ENCODE measurements around the gene MVK. TPM values are rescaled to one million over a fixed set of nuclear protein-coding genes. Genes with fewer than 3 reads are reported as not detected.

The MVK gene
- polyA plus RNA-seq, 3 donors: 1.1 to 3.8 (median 1.6) TPM

DNA sequence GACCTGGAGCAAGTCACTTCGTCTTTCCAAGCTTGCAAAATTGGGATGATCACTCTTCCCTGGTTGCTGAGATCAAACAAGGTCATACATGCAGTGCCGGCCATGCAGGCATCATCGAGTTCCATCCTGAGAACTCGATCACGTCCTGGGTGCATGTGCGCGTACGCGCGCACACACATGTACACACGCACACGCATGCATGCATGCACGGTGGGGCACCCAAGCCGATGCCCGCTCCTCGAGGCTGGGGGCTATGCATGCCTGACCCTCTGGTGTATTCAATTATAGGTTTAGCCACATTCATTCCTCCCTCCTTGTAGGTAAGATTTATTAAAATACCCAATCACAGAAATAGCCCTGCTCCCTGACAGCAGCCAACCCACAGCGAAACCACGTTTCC is 26.3 kb upstream of the MVK start:
- Histone ChIP-seq H3K27ac (ENCODE audit: low read depth in 1 of 2, low read length in 2 of 2) (no peak overlapping the region), H4K20me1 (ENCODE audit: insufficient read depth, low read length) (no peaks in the 10 kb centered on the region), H3K4me3 (replicated peaks in 1 of 3; ENCODE audit: low read depth in 2 of 3, low read length in 3 of 3) (no peak overlapping the region), H3K4me1 (ENCODE audit: control insufficient read depth in 1 of 2, insufficient read depth in 2 of 2, low read length in 2 of 2) (no peaks in the 10 kb centered on the region), H3K27me3 (ENCODE audit: control insufficient read depth in 2 of 2, insufficient read depth in 2 of 2, low read length in 2 of 2) (peaks cover 0 to 6% of the 10 kb centered on the region in 2 donors), H3K79me2 (ENCODE audit: insufficient read depth, low read length) (no peaks in the 10 kb centered on the region), H3K9ac (ENCODE audit: insufficient read depth, low read length, poor library complexity, severe bottlenecking) (no peak overlapping the region), H3K4me2 (replicated peaks; ENCODE audit: extremely low read depth, low read length, poor library complexity, severe bottlenecking) (no peak overlapping the region), H3K9me3 (replicated peaks in 1 of 2; ENCODE audit: control insufficient read depth in 1 of 2, insufficient read depth in 1 of 2, low read length in 2 of 2) (no peaks in the 10 kb centered on the region), H2AFZ (ENCODE audit: insufficient read depth, low read depth, low read length, poor library complexity, severe bottlenecking) (no peak overlapping the region), H3K36me3 (replicated peaks in 1 of 2; ENCODE audit: control insufficient read depth in 1 of 2, insufficient read depth in 2 of 2, low read length in 2 of 2) (no peaks in the 10 kb centered on the region)
- Mint-ChIP-seq H3K27me3 (ENCODE audit: low read depth in 3 of 3) (peaks cover 7 to 19% (median 16%) of the 10 kb centered on the region in 3 donors), H3K9me3 (no peaks in the 10 kb centered on the region), H3K27ac (no peak overlapping the region), H3K36me3 (no peaks in the 10 kb centered on the region), H3K4me3 (no peak overlapping the region), H3K4me1 (peaks cover 6% of the 10 kb centered on the region)
- DNase-seq: no peak
- WGBS (ENCODE audit: insufficient coverage): 86% methylated on average over 12 of the region's 18 CpGs
- intact Hi-C loops (cut with micrococcal nuclease): no loop called here
- TF ChIP-seq, protein P1, sequence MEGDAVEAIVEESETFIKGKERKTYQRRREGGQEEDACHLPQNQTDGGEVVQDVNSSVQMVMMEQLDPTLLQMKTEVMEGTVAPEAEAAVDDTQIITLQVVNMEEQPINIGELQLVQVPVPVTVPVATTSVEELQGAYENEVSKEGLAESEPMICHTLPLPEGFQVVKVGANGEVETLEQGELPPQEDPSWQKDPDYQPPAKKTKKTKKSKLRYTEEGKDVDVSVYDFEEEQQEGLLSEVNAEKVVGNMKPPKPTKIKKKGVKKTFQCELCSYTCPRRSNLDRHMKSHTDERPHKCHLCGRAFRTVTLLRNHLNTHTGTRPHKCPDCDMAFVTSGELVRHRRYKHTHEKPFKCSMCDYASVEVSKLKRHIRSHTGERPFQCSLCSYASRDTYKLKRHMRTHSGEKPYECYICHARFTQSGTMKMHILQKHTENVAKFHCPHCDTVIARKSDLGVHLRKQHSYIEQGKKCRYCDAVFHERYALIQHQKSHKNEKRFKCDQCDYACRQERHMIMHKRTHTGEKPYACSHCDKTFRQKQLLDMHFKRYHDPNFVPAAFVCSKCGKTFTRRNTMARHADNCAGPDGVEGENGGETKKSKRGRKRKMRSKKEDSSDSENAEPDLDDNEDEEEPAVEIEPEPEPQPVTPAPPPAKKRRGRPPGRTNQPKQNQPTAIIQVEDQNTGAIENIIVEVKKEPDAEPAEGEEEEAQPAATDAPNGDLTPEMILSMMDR (IDR thresholded peaks at IDR 0.05): no peak

DNA sequence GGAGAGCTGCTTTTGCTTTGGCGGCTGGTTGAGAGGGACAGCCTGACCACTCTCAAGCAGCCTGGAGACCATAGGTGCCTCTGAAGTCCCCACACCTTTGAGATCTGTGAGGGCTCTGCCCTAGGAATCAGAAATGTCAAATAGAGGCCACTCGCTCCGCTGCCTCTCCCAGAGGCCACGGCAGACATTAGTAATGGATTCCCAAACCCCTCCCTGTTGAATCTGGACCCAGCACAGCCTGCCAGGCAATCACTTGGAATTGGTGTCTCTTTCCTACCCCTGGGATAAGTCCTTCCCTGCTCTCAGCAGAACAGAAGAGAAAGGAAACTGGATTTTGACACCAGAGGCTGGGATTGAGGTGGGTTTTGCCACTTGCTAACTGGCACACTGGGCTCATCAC is 25.3 kb upstream of the MVK start:
- no peak overlapping the region for H3K4me3 ChIP-seq (replicated peaks in 1 of 3; ENCODE audit: low read depth in 2 of 3, low read length in 3 of 3)
- H3K9me3 ChIP-seq (replicated peaks in 1 of 2; ENCODE audit: control insufficient read depth in 1 of 2, insufficient read depth in 1 of 2, low read length in 2 of 2): no peaks in the 10 kb centered on the region
- Mint-ChIP-seq H3K4me1 (peaks cover 6% of the 10 kb centered on the region), H3K27ac (no peak overlapping the region), H3K9me3 (no peaks in the 10 kb centered on the region), H3K4me3 (no peak overlapping the region), H3K36me3 (no peaks in the 10 kb centered on the region), H3K27me3 (ENCODE audit: low read depth in 3 of 3) (peaks cover 7 to 19% (median 17%) of the 10 kb centered on the region in 3 donors)
- H3K36me3 ChIP-seq (replicated peaks in 1 of 2; ENCODE audit: control insufficient read depth in 1 of 2, insufficient read depth in 2 of 2, low read length in 2 of 2): no peaks in the 10 kb centered on the region
- H3K79me2 ChIP-seq (ENCODE audit: insufficient read depth, low read length): no peaks in the 10 kb centered on the region
- H3K4me2 ChIP-seq (replicated peaks; ENCODE audit: extremely low read depth, low read length, poor library complexity, severe bottlenecking): no peak overlapping the region
- whole genome bisulfite sequencing (ENCODE audit: insufficient coverage): 100% methylated on average over 1 of the region's 4 CpGs
- DNase-seq: no peak
- H3K27ac ChIP-seq (ENCODE audit: low read depth in 1 of 2, low read length in 2 of 2): no peak overlapping the region
- H4K20me1 ChIP-seq (ENCODE audit: insufficient read depth, low read length): no peaks in the 10 kb centered on the region
- TF ChIP-seq, protein P1 (IDR thresholded peaks at IDR 0.05): no peak
- H3K4me1 ChIP-seq (ENCODE audit: control insufficient read depth in 1 of 2, insufficient read depth in 2 of 2, low read length in 2 of 2): no peaks in the 10 kb centered on the region
- no peak overlapping the region for H2AFZ ChIP-seq (ENCODE audit: insufficient read depth, low read depth, low read length, poor library complexity, severe bottlenecking)
- no peak overlapping the region for H3K9ac ChIP-seq (ENCODE audit: insufficient read depth, low read length, poor library complexity, severe bottlenecking)
- intact Hi-C loops (cut with micrococcal nuclease): no loop called here
- peaks cover 0 to 6% of the 10 kb centered on the region in 2 donors for H3K27me3 ChIP-seq (ENCODE audit: control insufficient read depth in 2 of 2, insufficient read depth in 2 of 2, low read length in 2 of 2)

Measured in CD14-positive monocyte (primary cell).